ENCODE measurements around the gene ITLN1.

- TF ChIP-seq, protein P1, sequence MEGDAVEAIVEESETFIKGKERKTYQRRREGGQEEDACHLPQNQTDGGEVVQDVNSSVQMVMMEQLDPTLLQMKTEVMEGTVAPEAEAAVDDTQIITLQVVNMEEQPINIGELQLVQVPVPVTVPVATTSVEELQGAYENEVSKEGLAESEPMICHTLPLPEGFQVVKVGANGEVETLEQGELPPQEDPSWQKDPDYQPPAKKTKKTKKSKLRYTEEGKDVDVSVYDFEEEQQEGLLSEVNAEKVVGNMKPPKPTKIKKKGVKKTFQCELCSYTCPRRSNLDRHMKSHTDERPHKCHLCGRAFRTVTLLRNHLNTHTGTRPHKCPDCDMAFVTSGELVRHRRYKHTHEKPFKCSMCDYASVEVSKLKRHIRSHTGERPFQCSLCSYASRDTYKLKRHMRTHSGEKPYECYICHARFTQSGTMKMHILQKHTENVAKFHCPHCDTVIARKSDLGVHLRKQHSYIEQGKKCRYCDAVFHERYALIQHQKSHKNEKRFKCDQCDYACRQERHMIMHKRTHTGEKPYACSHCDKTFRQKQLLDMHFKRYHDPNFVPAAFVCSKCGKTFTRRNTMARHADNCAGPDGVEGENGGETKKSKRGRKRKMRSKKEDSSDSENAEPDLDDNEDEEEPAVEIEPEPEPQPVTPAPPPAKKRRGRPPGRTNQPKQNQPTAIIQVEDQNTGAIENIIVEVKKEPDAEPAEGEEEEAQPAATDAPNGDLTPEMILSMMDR (IDR thresholded peaks at IDR 0.05), result no peak
- TF ChIP-seq POLR2A (IDR thresholded peaks at IDR 0.05), result no peak
Measured at GRCh38 chr1:160865337-160865736, 19.6 kb downstream of the ITLN1 start.
